Lower leg skin (tissue), 3 donors: Measurements from ENCODE around the gene NR1H4.

Source experiments
- POLR2A ChIP-seq, 2 donors: fragments of 450-650 bp; IDR thresholded peaks; one replicate each; pipeline ENCODE4 v1.6.1; 2016 to 2017; ENCODE audit warnings: antibody characterized with exemption in 2 of 2, mild to moderate bottlenecking in 1 of 2, moderate library complexity in 1 of 2
- TF ChIP-seq, protein P1 (sequence below), 3 donors: fragments of 450-650 bp; IDR thresholded peaks; one replicate each; pipeline ENCODE4 v1.5.1; 2016; ENCODE audit warnings: antibody characterized with exemption in 3 of 3, mild to moderate bottlenecking in 3 of 3, moderate library complexity in 2 of 3

DNA sequence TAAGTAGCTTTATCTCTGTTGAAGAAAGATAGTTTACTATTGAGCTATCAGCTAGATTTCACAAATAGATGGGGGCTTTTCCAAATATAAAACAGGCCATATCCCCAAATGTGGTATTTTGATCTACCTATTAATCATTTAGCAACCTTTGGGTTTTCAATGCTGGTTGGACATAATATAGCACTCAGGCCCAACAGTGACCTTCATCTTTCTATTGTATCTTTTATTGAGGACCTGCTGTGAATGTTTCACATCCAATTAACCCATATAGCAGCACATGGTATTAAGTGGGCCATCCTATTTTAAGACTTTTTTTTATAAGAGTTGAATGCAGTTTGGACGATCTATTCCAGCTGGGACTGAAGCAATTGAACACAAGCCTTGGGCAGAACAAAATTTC, 10.0 kb upstream of the NR1H4 start:
- TF ChIP-seq, protein P1, sequence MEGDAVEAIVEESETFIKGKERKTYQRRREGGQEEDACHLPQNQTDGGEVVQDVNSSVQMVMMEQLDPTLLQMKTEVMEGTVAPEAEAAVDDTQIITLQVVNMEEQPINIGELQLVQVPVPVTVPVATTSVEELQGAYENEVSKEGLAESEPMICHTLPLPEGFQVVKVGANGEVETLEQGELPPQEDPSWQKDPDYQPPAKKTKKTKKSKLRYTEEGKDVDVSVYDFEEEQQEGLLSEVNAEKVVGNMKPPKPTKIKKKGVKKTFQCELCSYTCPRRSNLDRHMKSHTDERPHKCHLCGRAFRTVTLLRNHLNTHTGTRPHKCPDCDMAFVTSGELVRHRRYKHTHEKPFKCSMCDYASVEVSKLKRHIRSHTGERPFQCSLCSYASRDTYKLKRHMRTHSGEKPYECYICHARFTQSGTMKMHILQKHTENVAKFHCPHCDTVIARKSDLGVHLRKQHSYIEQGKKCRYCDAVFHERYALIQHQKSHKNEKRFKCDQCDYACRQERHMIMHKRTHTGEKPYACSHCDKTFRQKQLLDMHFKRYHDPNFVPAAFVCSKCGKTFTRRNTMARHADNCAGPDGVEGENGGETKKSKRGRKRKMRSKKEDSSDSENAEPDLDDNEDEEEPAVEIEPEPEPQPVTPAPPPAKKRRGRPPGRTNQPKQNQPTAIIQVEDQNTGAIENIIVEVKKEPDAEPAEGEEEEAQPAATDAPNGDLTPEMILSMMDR (IDR thresholded peaks at IDR 0.05) = no peak
- no peak for TF ChIP-seq POLR2A (IDR thresholded peaks at IDR 0.05)
